Gastroesophageal sphincter (tissue), 2 donors: ENCODE results near the gene SEPTIN7.

ENCODE experiments used
- POLR2A ChIP-seq, 2 donors: fragments of 450-650 bp; IDR thresholded peaks; one replicate each; pipeline ENCODE4 v1.6.1; 2017; ENCODE audit warnings: antibody characterized with exemption in 2 of 2, mild to moderate bottlenecking in 2 of 2, moderate library complexity in 1 of 2
- POLR2AphosphoS5 ChIP-seq: sonication (generic); formaldehyde crosslinking; IDR thresholded peaks from one replicate; pipeline ENCODE4 v1.6.1; 2017; ENCODE audit warnings: antibody characterized with exemption

DNA sequence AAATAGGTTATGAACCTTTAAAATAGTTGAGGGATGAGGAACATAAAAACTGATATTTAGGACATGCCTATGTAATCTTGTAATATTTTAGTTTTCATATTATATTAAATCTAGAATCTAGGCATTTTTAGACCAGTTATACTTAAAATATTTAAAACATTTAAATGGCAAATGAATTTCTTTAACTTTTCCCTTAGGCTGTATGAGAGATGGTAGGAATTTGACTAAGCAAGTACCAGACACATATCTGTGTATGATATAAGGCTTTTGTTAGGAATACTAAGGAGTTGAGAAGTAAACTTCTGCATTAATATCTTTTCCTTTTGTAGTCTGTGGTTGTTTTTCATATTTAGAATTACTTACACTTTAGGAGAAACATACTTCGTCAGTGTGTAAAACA, 25.1 kb downstream of the SEPTIN7 start:
- TF ChIP-seq POLR2A (IDR thresholded peaks at IDR 0.05) (no peak), POLR2AphosphoS5 (no peak)
